Measurements from ENCODE around the gene POLQ. TPM values are rescaled to one million over a fixed set of nuclear protein-coding genes. Genes with fewer than 3 reads are reported as not detected.

POLQ gene
- polyA plus RNA-seq, 1 donor (not counting 4 experiments of a cell fraction or from before 2014, with no cell fraction given) = 4.4 TPM

DNA sequence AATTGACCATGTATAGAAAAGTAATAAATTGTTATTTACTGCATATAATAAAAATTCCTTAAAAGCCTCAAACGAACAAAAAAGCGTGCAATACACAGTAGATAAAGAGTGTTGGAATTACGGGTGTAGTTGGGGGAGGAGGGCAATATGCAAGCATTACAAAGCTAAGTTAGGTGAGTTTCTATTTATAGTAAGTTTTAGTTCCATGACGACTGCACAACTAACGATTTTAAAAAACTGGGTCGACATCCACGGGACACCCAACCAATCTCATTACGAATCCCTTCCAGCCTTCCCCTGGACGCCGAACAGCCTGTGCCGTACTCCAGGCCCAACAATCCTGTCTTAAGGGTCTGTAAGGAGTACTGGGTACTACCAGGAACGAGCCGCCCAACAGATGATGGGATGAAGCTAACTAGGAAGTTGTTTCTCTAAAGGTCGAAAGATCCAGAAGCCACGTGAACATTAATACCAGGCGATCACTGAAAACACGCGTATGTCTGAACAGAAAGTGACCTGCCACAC, 677 bp downstream of the POLQ start:
- Histone ChIP-seq H3K9ac (ENCODE audit: control insufficient read depth, extremely low read depth, insufficient read depth, low read length) (peak overlapping the region; percentile 83), H3K36me3 (ENCODE audit: control insufficient read depth in 2 of 2, extremely low read depth in 1 of 2, insufficient read depth in 2 of 2, low read length in 2 of 2) (peaks cover 0 to 3% of the 10 kb centered on the region in 2 experiments), H3K4me1 (ENCODE audit: control insufficient read depth, extremely low read depth, insufficient read depth, low read length) (peaks cover 18% of the 10 kb centered on the region), H3K4me3 (ENCODE audit: control insufficient read depth in 2 of 3, extremely low read depth in 1 of 3, insufficient read depth in 2 of 3, low read depth in 1 of 3, low read length in 3 of 3) (peak overlapping the region; percentile 62 to 93 (median 67)), H3K4me2 (ENCODE audit: control insufficient read depth, extremely low read depth, insufficient read depth, low read depth, low read length) (peak overlapping the region; percentile 99), H3K27me3 (ENCODE audit: control insufficient read depth, extremely low read depth, insufficient read depth, low read length) (no peaks in the 10 kb centered on the region), H2AFZ (ENCODE audit: control insufficient read depth, low read length) (peak overlapping the region; percentile 75), H3K9me3 (ENCODE audit: control insufficient read depth, low read depth, low read length) (no peaks in the 10 kb centered on the region), H3K79me2 (ENCODE audit: control insufficient read depth, insufficient read depth, low read length) (peaks cover 16% of the 10 kb centered on the region), H3K9me1 (ENCODE audit: control insufficient read depth, extremely low read depth, insufficient read depth, low read length) (no peaks in the 10 kb centered on the region), H3K27ac (ENCODE audit: control insufficient read depth, insufficient read depth, low read length) (peak overlapping the region; percentile 78), H4K20me1 (ENCODE audit: control insufficient read depth, extremely low read depth, insufficient read depth, low read length) (no peaks in the 10 kb centered on the region)
- DNase-seq (ENCODE audit: low read depth, low spot score) (no peak), FAIRE-seq (no peak)
- TF ChIP-seq, protein P1, sequence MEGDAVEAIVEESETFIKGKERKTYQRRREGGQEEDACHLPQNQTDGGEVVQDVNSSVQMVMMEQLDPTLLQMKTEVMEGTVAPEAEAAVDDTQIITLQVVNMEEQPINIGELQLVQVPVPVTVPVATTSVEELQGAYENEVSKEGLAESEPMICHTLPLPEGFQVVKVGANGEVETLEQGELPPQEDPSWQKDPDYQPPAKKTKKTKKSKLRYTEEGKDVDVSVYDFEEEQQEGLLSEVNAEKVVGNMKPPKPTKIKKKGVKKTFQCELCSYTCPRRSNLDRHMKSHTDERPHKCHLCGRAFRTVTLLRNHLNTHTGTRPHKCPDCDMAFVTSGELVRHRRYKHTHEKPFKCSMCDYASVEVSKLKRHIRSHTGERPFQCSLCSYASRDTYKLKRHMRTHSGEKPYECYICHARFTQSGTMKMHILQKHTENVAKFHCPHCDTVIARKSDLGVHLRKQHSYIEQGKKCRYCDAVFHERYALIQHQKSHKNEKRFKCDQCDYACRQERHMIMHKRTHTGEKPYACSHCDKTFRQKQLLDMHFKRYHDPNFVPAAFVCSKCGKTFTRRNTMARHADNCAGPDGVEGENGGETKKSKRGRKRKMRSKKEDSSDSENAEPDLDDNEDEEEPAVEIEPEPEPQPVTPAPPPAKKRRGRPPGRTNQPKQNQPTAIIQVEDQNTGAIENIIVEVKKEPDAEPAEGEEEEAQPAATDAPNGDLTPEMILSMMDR (optimal IDR thresholded peaks at IDR 0.05 in 1 of 3, IDR thresholded peaks at IDR 0.05 in 1 of 3, conservative IDR thresholded peaks at IDR 0.05 in 1 of 3; ENCODE audit: extremely low read depth in 1 of 3, insufficient read depth in 2 of 3, low read length in 3 of 3) = no peak
- no peak for TF ChIP-seq EZH2 (IDR thresholded peaks at IDR 0.05; ENCODE audit: low read length)
- dilution Hi-C loops (cut with MboI; ENCODE audit: extremely low pct_ligation_motif_present, low sequenced_read_pairs) = no loop called here

DNA sequence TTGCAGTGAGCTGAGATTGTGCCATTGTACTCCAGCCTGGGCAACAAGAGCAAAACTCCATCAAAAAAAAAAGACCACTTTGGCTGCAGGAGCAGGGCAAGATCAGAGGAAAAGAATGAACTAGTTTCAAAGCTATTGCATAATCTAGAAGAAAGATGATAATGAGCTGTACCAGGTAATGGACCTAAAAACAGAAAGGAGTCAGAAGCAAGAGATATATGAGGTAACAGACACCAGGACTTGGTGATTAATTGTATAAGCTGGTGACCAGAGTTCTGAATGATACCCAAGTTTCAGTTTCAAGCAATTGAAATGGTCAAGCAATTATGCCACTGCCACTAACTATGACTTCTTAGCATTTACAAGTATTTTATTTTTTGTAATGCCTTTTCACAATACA, 2.9 kb downstream of the POLQ start:
- H3K27ac ChIP-seq (ENCODE audit: control insufficient read depth, insufficient read depth, low read length) = no peak overlapping the region
- H3K36me3 ChIP-seq (ENCODE audit: control insufficient read depth in 2 of 2, extremely low read depth in 1 of 2, insufficient read depth in 2 of 2, low read length in 2 of 2) = peaks cover 0 to 7% of the 10 kb centered on the region in 2 experiments
- peaks cover 10% of the 10 kb centered on the region for H3K4me1 ChIP-seq (ENCODE audit: control insufficient read depth, extremely low read depth, insufficient read depth, low read length)
- no peaks in the 10 kb centered on the region for H4K20me1 ChIP-seq (ENCODE audit: control insufficient read depth, extremely low read depth, insufficient read depth, low read length)
- FAIRE-seq = no peak
- no peak overlapping the region for H3K4me3 ChIP-seq (ENCODE audit: control insufficient read depth in 2 of 3, extremely low read depth in 1 of 3, insufficient read depth in 2 of 3, low read depth in 1 of 3, low read length in 3 of 3)
- no peaks in the 10 kb centered on the region for H3K27me3 ChIP-seq (ENCODE audit: control insufficient read depth, extremely low read depth, insufficient read depth, low read length)
- no peak overlapping the region for H3K4me2 ChIP-seq (ENCODE audit: control insufficient read depth, extremely low read depth, insufficient read depth, low read depth, low read length)
- no peak overlapping the region for H2AFZ ChIP-seq (ENCODE audit: control insufficient read depth, low read length)
- TF ChIP-seq, protein P1 (optimal IDR thresholded peaks at IDR 0.05 in 1 of 3, IDR thresholded peaks at IDR 0.05 in 1 of 3, conservative IDR thresholded peaks at IDR 0.05 in 1 of 3; ENCODE audit: extremely low read depth in 1 of 3, insufficient read depth in 2 of 3, low read length in 3 of 3) = no peak
- TF ChIP-seq EZH2 (IDR thresholded peaks at IDR 0.05; ENCODE audit: low read length) = no peak
- peaks cover 16% of the 10 kb centered on the region for H3K79me2 ChIP-seq (ENCODE audit: control insufficient read depth, insufficient read depth, low read length)
- no peak overlapping the region for H3K9ac ChIP-seq (ENCODE audit: control insufficient read depth, extremely low read depth, insufficient read depth, low read length)
- no peak for DNase-seq (ENCODE audit: low read depth, low spot score)
- dilution Hi-C loops (cut with MboI; ENCODE audit: extremely low pct_ligation_motif_present, low sequenced_read_pairs) = no loop called here
- H3K9me3 ChIP-seq (ENCODE audit: control insufficient read depth, low read depth, low read length) = no peaks in the 10 kb centered on the region
- H3K9me1 ChIP-seq (ENCODE audit: control insufficient read depth, extremely low read depth, insufficient read depth, low read length) = no peaks in the 10 kb centered on the region

Measured in keratinocyte (primary cell).